Measurements from ENCODE around the gene DCAF7. TPM values are rescaled to one million over a fixed set of nuclear protein-coding genes. Genes with fewer than 3 reads are reported as not detected.

Gene DCAF7
- total RNA-seq, 4 donors from 2014 or later, result 29.2 to 42.9 (median 41.9) TPM

GRCh38 chr17:63557416-63557815, 7.1 kb downstream of the DCAF7 start:
- intact Hi-C loops (cut with DNase I; ENCODE audit: low total_unique reads), result no loop called here
- Histone ChIP-seq H3K36me3 (no peaks in the 10 kb centered on the region), H3K4me1 (peaks cover 7 to 33% (median 14%) of the 10 kb centered on the region in 4 donors), H3K4me3 (no peak overlapping the region), H3K27me3 (no peaks in the 10 kb centered on the region), H3K9me3 (no peaks in the 10 kb centered on the region), H3K27ac (no peak overlapping the region)
- DNase-seq, result no peak
- TF ChIP-seq EP300 (IDR thresholded peaks at IDR 0.05; ENCODE audit: low read depth) (no peak), POLR2A (IDR thresholded peaks at IDR 0.05) (no peak), POLR2AphosphoS5 (IDR thresholded peaks at IDR 0.05) (no peak)
- 92 to 95% methylated on average over 2 of the region's 2 CpGs for WGBS, 2 donors (ENCODE audit: low coverage in 1 of 2)
- in situ Hi-C loops (cut with MboI; ENCODE audit: low pct_ligation_motif_present in 1 of 4, low pct_unique_long_range_greater_than_20kb in 1 of 4, low sequenced_read_pairs in 3 of 4), result loop anchor here in 1 of 4 donors (10.0 kb wide), 1 partner anchor 57 kb away; no protein-coding TSS in a partner anchor

GRCh38 chr17:63558441-63558840, 8.2 kb downstream of the DCAF7 start:
- H3K4me1 ChIP-seq, result peaks cover 0 to 29% (median 5%) of the 10 kb centered on the region in 4 donors
- no peaks in the 10 kb centered on the region for H3K9me3 ChIP-seq
- in situ Hi-C loops (cut with MboI; ENCODE audit: low pct_ligation_motif_present in 1 of 4, low pct_unique_long_range_greater_than_20kb in 1 of 4, low sequenced_read_pairs in 3 of 4) (loop anchor here in 1 of 4 donors (10.0 kb wide), 1 partner anchor 56 kb away; no protein-coding TSS in a partner anchor), intact Hi-C loops (cut with DNase I; ENCODE audit: low total_unique reads) (no loop called here)
- no peak for DNase-seq
- WGBS, 2 donors (ENCODE audit: low coverage in 1 of 2), result 82 to 86% methylated on average over 3 of the region's 3 CpGs
- TF ChIP-seq POLR2AphosphoS5 (IDR thresholded peaks at IDR 0.05) (no peak), POLR2A (IDR thresholded peaks at IDR 0.05) (no peak), EP300 (IDR thresholded peaks at IDR 0.05; ENCODE audit: low read depth) (no peak)
- H3K27ac ChIP-seq, result no peak overlapping the region
- no peak overlapping the region for H3K4me3 ChIP-seq
- no peaks in the 10 kb centered on the region for H3K36me3 ChIP-seq
- H3K27me3 ChIP-seq, result no peaks in the 10 kb centered on the region

GRCh38 chr17:63561819-63562218, 11.5 kb downstream of the DCAF7 start:
- Histone ChIP-seq H3K36me3 (no peaks in the 10 kb centered on the region), H3K4me1 (peaks cover 0 to 16% (median 0%) of the 10 kb centered on the region in 4 donors), H3K9me3 (no peaks in the 10 kb centered on the region), H3K27ac (no peak overlapping the region), H3K27me3 (no peaks in the 10 kb centered on the region), H3K4me3 (no peak overlapping the region)
- in situ Hi-C loops (cut with MboI; ENCODE audit: low pct_ligation_motif_present in 1 of 4, low pct_unique_long_range_greater_than_20kb in 1 of 4, low sequenced_read_pairs in 3 of 4), result no loop called here
- intact Hi-C loops (cut with DNase I; ENCODE audit: low total_unique reads), result no loop called here
- DNase-seq, result no peak
- TF ChIP-seq EP300 (IDR thresholded peaks at IDR 0.05; ENCODE audit: low read depth), result no peak
- TF ChIP-seq POLR2AphosphoS5 (IDR thresholded peaks at IDR 0.05), result no peak
- TF ChIP-seq POLR2A (IDR thresholded peaks at IDR 0.05), result no peak
- no peak for TF ChIP-seq CTCF (IDR thresholded peaks at IDR 0.05)

- Histone ChIP-seq H3K36me3 (no peaks in the 10 kb centered on the region), H3K27me3 (no peaks in the 10 kb centered on the region), H3K4me1 (peaks cover 0 to 13% (median 0%) of the 10 kb centered on the region in 4 donors), H3K4me3 (no peak overlapping the region), H3K9me3 (no peaks in the 10 kb centered on the region), H3K27ac (no peak overlapping the region)
- 98 to 100% methylated on average over 1 to 2 of the region's 2 CpGs for WGBS, 2 donors (ENCODE audit: low coverage in 1 of 2)
- in situ Hi-C loops (cut with MboI; ENCODE audit: low pct_ligation_motif_present in 1 of 4, low pct_unique_long_range_greater_than_20kb in 1 of 4, low sequenced_read_pairs in 3 of 4) (no loop called here), intact Hi-C loops (cut with DNase I; ENCODE audit: low total_unique reads) (no loop called here)
- no peak for TF ChIP-seq CTCF (IDR thresholded peaks at IDR 0.05)
- TF ChIP-seq POLR2AphosphoS5 (IDR thresholded peaks at IDR 0.05), result no peak
- TF ChIP-seq POLR2A (IDR thresholded peaks at IDR 0.05), result no peak
- no peak for TF ChIP-seq EP300 (IDR thresholded peaks at IDR 0.05; ENCODE audit: low read depth)
- no peak for DNase-seq
Measured at GRCh38 chr17:63563339-63563738, 13.1 kb downstream of the DCAF7 start.

- H3K9me3 ChIP-seq, result no peaks in the 10 kb centered on the region
- in situ Hi-C loops (cut with MboI; ENCODE audit: low pct_ligation_motif_present in 1 of 4, low pct_unique_long_range_greater_than_20kb in 1 of 4, low sequenced_read_pairs in 3 of 4), result no loop called here
- no peaks in the 10 kb centered on the region for H3K27me3 ChIP-seq
- no peak overlapping the region for H3K4me3 ChIP-seq
- WGBS, 2 donors (ENCODE audit: low coverage in 1 of 2), result 96% methylated on average over 5 of the region's 5 CpGs; no CpG with 5 or more reads in 1 of the 2 donors
- no peaks in the 10 kb centered on the region for H3K36me3 ChIP-seq
- H3K27ac ChIP-seq, result no peak overlapping the region
- no peak for TF ChIP-seq POLR2AphosphoS5 (IDR thresholded peaks at IDR 0.05)
- TF ChIP-seq CTCF (IDR thresholded peaks at IDR 0.05), result no peak
- TF ChIP-seq POLR2A (IDR thresholded peaks at IDR 0.05), result no peak
- TF ChIP-seq EP300 (IDR thresholded peaks at IDR 0.05; ENCODE audit: low read depth), result no peak
- peaks cover 0 to 11% (median 0%) of the 10 kb centered on the region in 4 donors for H3K4me1 ChIP-seq
- intact Hi-C loops (cut with DNase I; ENCODE audit: low total_unique reads), result no loop called here
- DNase-seq, result no peak
Measured at GRCh38 chr17:63564562-63564961, 14.3 kb downstream of the DCAF7 start.

Data from transverse colon (tissue), 4 donors.